SU-DHL-6 (cell line): ENCODE data around the gene TLCD2.
"Not testable (repeated sequence)": the region's sequence is repeated elsewhere in the genome, so short reads cannot be mapped to it uniquely, and the experiment has no call there.

Experiments
- H2AFZ ChIP-seq: fragments of 200-600 bp; sonication (generic); 2 replicates; pipeline ENCODE4 v1.6.1; 2014; ENCODE audit warnings: low read depth, mild to moderate bottlenecking, moderate library complexity, mixed read lengths, antibody characterized with exemption, low read length; ENCODE audit not compliant: severe bottlenecking
- H3F3A ChIP-seq: fragments of 200-600 bp; shearing (Covaris generic); 2 replicates; pipeline ENCODE4 v1.6.0; 2016; ENCODE audit warnings: antibody characterized with exemption, mild to moderate bottlenecking; ENCODE audit not compliant: insufficient read depth
- H3K27ac ChIP-seq: fragments of 200-600 bp; sonication (generic); 2 replicates; pipeline ENCODE4 v1.5.1; 2016; ENCODE audit warnings: low read depth, mild to moderate bottlenecking, low read length, moderate library complexity, mixed read lengths
- H3K27me3 ChIP-seq: fragments of 200-600 bp; sonication (generic), shearing (Covaris generic); 2 replicates; pipeline ENCODE4 v1.6.0; 2014; ENCODE audit warnings: mild to moderate bottlenecking, low read length
- H3K36me3 ChIP-seq: fragments of 200-600 bp; sonication (generic); 2 replicates; pipeline ENCODE4 v1.6.1; 2014; ENCODE audit warnings: mild to moderate bottlenecking, low read length, mixed read lengths
- H3K4me2 ChIP-seq: fragments of 300-600, 200-600 bp; shearing (Covaris generic), sonication (generic); 2 replicates; pipeline ENCODE4 v1.6.0; 2014; ENCODE audit warnings: low read length, low read depth, mild to moderate bottlenecking; ENCODE audit not compliant: poor library complexity, severe bottlenecking
- H3K4me3 ChIP-seq: fragments of 200-600 bp; sonication (generic); 2 replicates; pipeline ENCODE4 v1.5.1; 2014; ENCODE audit warnings: antibody characterized with exemption, low read length, mild to moderate bottlenecking, mixed read lengths; ENCODE audit not compliant: insufficient read depth, poor library complexity, severe bottlenecking
- H3K79me2 ChIP-seq: fragments of 200-600 bp; sonication (generic); 2 replicates; pipeline ENCODE4 v1.6.1; 2014; ENCODE audit warnings: mild to moderate bottlenecking, low read length, moderate library complexity; ENCODE audit not compliant: insufficient read depth
- H3K9ac ChIP-seq: fragments of 200-600 bp; sonication (generic); 2 replicates; pipeline ENCODE4 v1.7.0; 2014; ENCODE audit warnings: mild to moderate bottlenecking, low read length
- H3K9me2 ChIP-seq: fragments of 200-600 bp; sonication (generic); replicated peaks from 2 replicates; pipeline ENCODE4 v1.6.1; 2014; ENCODE audit warnings: low read length; ENCODE audit not compliant: insufficient read depth
- H3K9me3 ChIP-seq: fragments of 200-600 bp; sonication (generic); 2 replicates; pipeline ENCODE4 v1.6.1; 2014; ENCODE audit warnings: low read length, mixed read lengths; ENCODE audit not compliant: insufficient read depth
- H4K20me1 ChIP-seq: fragments of 200-600 bp; sonication (generic); 2 replicates; pipeline ENCODE4 v1.6.1; 2014; ENCODE audit warnings: low read depth, mild to moderate bottlenecking, antibody characterized with exemption, low read length, moderate library complexity, mixed read lengths
- EZH2phosphoT487 ChIP-seq: fragments of 200-600 bp; sonication (generic), shearing (Covaris generic); conservative IDR thresholded peaks from 2 replicates; pipeline ENCODE4 v1.6.1; 2018; ENCODE audit warnings: mild to moderate bottlenecking, antibody characterized with exemption, low read length, moderate library complexity, mixed read lengths
- TF ChIP-seq, protein P1 (sequence below): fragments of 200-600 bp; sonication (generic); IDR thresholded peaks from one replicate; pipeline ENCODE4 v1.5.1; 2017; ENCODE audit warnings: antibody characterized with exemption, mild to moderate bottlenecking, low read length, moderate library complexity; ENCODE audit not compliant: insufficient read depth, poor library complexity, severe bottlenecking

Gene TLCD2

DNA sequence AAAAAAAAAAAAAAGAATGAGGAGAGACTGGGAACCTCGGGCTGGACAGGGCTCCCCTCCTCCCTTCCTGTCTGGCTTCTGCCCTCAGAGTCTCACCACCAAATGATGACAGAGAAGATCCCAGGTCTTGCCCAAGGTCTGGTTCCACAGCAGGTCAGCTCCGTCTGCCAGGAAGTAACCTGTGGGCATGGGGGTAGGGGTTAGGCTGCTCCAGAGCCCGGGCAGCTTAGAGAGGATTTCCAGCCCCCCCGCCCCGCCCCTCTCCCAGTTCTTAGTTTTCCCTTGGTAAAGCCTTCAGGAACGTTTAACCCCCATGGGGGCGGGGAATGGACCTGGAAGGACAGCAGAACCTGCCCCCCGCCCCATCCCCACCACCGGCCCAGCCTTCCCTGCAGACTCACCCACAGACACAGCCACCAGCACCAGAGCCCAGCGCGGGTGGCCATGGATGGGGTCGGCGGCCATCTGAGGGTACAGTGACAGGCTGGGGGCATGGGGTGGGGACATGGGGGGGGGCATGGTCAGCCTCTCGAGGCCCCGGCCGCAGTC, 700 bp downstream of the TLCD2 start:
- H3F3A ChIP-seq = peaks cover 4% of the 10 kb centered on the region; the same call in 1 of the 2 replicates
- H3K27ac ChIP-seq = no peak overlapping the region
- H3K9me2 ChIP-seq = no peaks in the 10 kb centered on the region
- no peak overlapping the region for H3K4me3 ChIP-seq
- H3K9ac ChIP-seq = no peak overlapping the region
- no peak overlapping the region for H3K4me2 ChIP-seq
- no peak overlapping the region for H2AFZ ChIP-seq
- H3K9me3 ChIP-seq = no peaks in the 10 kb centered on the region
- no peak for TF ChIP-seq EZH2phosphoT487
- TF ChIP-seq, protein P1, sequence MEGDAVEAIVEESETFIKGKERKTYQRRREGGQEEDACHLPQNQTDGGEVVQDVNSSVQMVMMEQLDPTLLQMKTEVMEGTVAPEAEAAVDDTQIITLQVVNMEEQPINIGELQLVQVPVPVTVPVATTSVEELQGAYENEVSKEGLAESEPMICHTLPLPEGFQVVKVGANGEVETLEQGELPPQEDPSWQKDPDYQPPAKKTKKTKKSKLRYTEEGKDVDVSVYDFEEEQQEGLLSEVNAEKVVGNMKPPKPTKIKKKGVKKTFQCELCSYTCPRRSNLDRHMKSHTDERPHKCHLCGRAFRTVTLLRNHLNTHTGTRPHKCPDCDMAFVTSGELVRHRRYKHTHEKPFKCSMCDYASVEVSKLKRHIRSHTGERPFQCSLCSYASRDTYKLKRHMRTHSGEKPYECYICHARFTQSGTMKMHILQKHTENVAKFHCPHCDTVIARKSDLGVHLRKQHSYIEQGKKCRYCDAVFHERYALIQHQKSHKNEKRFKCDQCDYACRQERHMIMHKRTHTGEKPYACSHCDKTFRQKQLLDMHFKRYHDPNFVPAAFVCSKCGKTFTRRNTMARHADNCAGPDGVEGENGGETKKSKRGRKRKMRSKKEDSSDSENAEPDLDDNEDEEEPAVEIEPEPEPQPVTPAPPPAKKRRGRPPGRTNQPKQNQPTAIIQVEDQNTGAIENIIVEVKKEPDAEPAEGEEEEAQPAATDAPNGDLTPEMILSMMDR = no peak
- H3K79me2 ChIP-seq = no peaks in the 10 kb centered on the region
- H3K36me3 ChIP-seq = no peaks in the 10 kb centered on the region
- no peaks in the 10 kb centered on the region for H3K27me3 ChIP-seq
- no peaks in the 10 kb centered on the region for H4K20me1 ChIP-seq

DNA sequence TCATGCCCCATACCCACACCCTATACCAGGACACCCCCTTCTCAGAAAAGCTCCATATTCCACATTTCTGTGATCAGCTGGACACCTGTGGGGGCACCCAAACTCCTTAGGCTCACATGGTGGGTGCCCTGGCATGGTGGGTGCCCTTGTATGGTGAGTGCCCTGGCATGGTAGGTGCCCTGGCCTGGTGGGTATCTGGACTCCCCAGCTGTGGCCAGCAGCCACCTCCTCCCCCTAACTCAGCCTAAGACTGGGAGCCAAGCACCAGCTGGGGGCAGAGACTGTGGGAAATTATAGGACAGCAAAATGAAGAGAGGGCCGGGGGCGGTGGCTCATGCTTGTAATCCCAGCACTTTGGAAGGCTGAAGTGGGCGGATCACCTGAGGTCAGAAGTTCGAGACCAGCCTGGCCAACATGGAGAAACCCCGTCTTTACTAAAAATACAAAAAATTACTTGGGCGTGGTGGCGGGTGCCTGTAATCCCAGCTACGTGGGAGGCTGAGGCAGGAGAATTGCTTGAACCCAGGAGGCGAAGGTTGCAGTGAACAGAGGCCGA, 1.3 kb downstream of the TLCD2 start:
- not testable (repeated sequence) for H3K36me3 ChIP-seq, H3K9ac ChIP-seq, H2AFZ ChIP-seq, H4K20me1 ChIP-seq, H3K27me3 ChIP-seq, H3K4me3 ChIP-seq, H3K9me3 ChIP-seq, H3K27ac ChIP-seq, H3K4me2 ChIP-seq, H3F3A ChIP-seq, H3K9me2 ChIP-seq, H3K79me2 ChIP-seq

DNA sequence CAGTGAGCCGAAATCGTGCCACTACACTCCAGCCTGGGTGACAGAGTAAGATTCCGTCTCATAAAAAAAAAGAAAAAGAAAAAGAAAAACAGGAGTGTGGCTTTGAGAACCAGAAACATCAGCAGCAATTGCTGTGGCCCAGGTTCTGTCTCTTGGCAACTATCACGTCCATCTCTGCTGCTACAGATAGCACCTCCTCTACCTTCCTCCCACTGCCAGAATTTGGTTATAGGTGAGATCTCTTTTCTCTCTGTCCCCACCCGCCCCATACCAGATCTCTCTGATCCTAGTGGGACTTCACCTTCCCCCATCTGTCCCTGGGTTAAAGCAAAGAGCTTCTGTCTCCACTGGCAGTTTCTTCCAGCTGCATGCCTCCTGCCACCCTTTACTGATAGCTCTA, 3.1 kb downstream of the TLCD2 start:
- Histone ChIP-seq H3K4me3 (no peak overlapping the region), H3K27ac (no peak overlapping the region), H3F3A (peaks cover 4% of the 10 kb centered on the region; the same call in 1 of the 2 replicates), H3K27me3 (no peaks in the 10 kb centered on the region), H2AFZ (no peak overlapping the region), H3K4me2 (no peak overlapping the region), H4K20me1 (no peaks in the 10 kb centered on the region), H3K79me2 (no peaks in the 10 kb centered on the region), H3K36me3 (no peaks in the 10 kb centered on the region), H3K9ac (no peak overlapping the region), H3K9me3 (no peaks in the 10 kb centered on the region), H3K9me2 (no peaks in the 10 kb centered on the region)
- no peak for TF ChIP-seq EZH2phosphoT487
- TF ChIP-seq, protein P1 = no peak

DNA sequence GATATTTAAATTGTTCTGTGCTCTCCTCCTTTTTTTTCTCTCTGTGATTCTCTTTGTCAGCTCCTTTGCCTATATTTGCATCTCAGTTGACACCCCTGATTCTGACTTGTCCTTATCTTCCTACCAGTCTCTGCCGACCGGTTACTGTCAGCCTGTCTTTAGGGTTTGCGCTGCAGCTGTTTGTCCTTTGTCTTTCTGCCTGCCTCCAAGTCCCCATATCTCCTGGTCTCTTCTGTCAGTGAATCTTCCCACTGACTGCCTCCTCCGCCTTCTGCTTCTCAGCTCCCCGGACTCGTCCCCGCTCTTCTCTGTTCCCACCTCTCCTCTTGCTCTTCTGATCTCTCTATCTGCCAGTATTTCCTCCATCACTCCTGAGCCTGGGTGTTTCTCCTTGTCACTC, 5.2 kb downstream of the TLCD2 start:
- Histone ChIP-seq H3K27me3 (no peaks in the 10 kb centered on the region), H3K4me3 (no peak overlapping the region), H2AFZ (no peak overlapping the region), H3F3A (no peaks in the 10 kb centered on the region), H3K27ac (no peak overlapping the region), H3K79me2 (no peaks in the 10 kb centered on the region), H3K9me3 (no peaks in the 10 kb centered on the region), H3K4me2 (no peak overlapping the region), H4K20me1 (no peaks in the 10 kb centered on the region), H3K9me2 (no peaks in the 10 kb centered on the region), H3K9ac (no peak overlapping the region), H3K36me3 (no peaks in the 10 kb centered on the region)
- TF ChIP-seq, protein P1 = no peak
- no peak for TF ChIP-seq EZH2phosphoT487
